SK-N-SH (cell line): ENCODE data around the gene EXOSC2. TPM values are rescaled to one million over a fixed set of nuclear protein-coding genes. Genes with fewer than 3 reads are reported as not detected.

Experiments
- CTCF ChIA-PET: fragments of 300-600, 350-600 bp; formaldehyde crosslinking; extraction: SDS; loops from one replicate; lab custom pipeline; 2021; lab: Yijun Ruan, JAX
- POLR2A ChIA-PET: fragments of 350-600 bp; sonication (Branson Sonifier 250); formaldehyde crosslinking; extraction: SDS; loops from one replicate; lab custom pipeline; 2020; ENCODE audit warnings: antibody characterized with exemption, inconsistent platforms; lab: Yijun Ruan, JAX
- DNase-seq: peaks from one replicate; pipeline ENCODE4 v3.0.0; 2012
- H2AFZ ChIP-seq: fragments of 200-600 bp; sonication (generic); 2 replicates; pipeline ENCODE4 v1.8.1; 2016; ENCODE audit warnings: antibody characterized with exemption, mild to moderate bottlenecking, low read depth
- H3F3A ChIP-seq: fragments of 200-600 bp; sonication (generic); replicated peaks from 2 replicates; pipeline ENCODE3; 2016; ENCODE audit warnings: antibody characterized with exemption, mild to moderate bottlenecking; ENCODE audit not compliant: insufficient read depth
- H3K27ac ChIP-seq, 2 experiments: fragments of 200-500 bp in 1 of 2; fragments of 200-600 bp in 1 of 2; sonication (Bioruptor generic) in 1 of 2; sonication (generic), shearing (Covaris generic) in 1 of 2; 2 replicates each; pipeline versions ENCODE4 v1.5.1 to v1.6.1; 2014 to 2016; ENCODE audit warnings: low read depth in 2 of 2, inconsistent platforms in 1 of 2, low read length in 1 of 2, mild to moderate bottlenecking in 1 of 2, mixed read lengths in 1 of 2
- H3K27me3 ChIP-seq: fragments of 200-600 bp; sonication (generic), shearing (Covaris generic); 2 replicates; pipeline ENCODE4 v1.6.1; 2016; ENCODE audit warnings: mixed run types; ENCODE audit not compliant: insufficient read depth
- H3K36me3 ChIP-seq, 2 experiments: fragments of 200-500 bp in 1 of 2; fragments of 200-600 bp in 1 of 2; sonication (Bioruptor generic) in 1 of 2; sonication (generic) in 1 of 2; replicated peaks in 1 of 2; 2 replicates each; pipeline versions ENCODE3 to v1.5.1; 2014 to 2016; ENCODE audit warnings: low read length in 1 of 2, mild to moderate bottlenecking in 1 of 2; ENCODE audit not compliant: insufficient read depth in 2 of 2, control insufficient read depth in 1 of 2
- H3K4me1 ChIP-seq, 2 experiments: fragments of 200-500 bp in 1 of 2; fragments of 200-600 bp in 1 of 2; sonication (Bioruptor generic) in 1 of 2; sonication (generic), shearing (Covaris generic) in 1 of 2; 2 replicates each; pipeline versions ENCODE4 v1.5.1 to v1.6.1; 2014 to 2016; ENCODE audit warnings: low read depth in 1 of 2, low read length in 1 of 2, mixed run types in 1 of 2; ENCODE audit not compliant: insufficient read depth in 2 of 2, control insufficient read depth in 1 of 2
- H3K4me2 ChIP-seq: fragments of 200-600 bp; sonication (generic), shearing (Covaris generic); 2 replicates; pipeline ENCODE4 v1.6.1; 2017; ENCODE audit warnings: mixed run types
- H3K4me3 ChIP-seq, 2 experiments: fragments of 200-500 bp in 1 of 2; fragments of 200-600 bp in 1 of 2; sonication (Bioruptor generic) in 1 of 2; sonication (generic), shearing (Covaris generic) in 1 of 2; 2 replicates each; pipeline versions ENCODE4 v1.5.1 to v1.8.1; 2014 to 2016; ENCODE audit warnings: low read depth in 2 of 2, inconsistent platforms in 1 of 2, low read length in 1 of 2, mild to moderate bottlenecking in 1 of 2, mixed read lengths in 1 of 2, moderate library complexity in 1 of 2
- H3K79me2 ChIP-seq: fragments of 200-600 bp; sonication (generic); 2 replicates; pipeline ENCODE4 v1.8.1; 2017; ENCODE audit warnings: mild to moderate bottlenecking; ENCODE audit not compliant: insufficient read depth
- H3K9ac ChIP-seq: fragments of 200-600 bp; sonication (generic); 2 replicates; pipeline ENCODE4 v1.6.1; 2017; ENCODE audit warnings: mixed run types
- H3K9me2 ChIP-seq: fragments of 200-600 bp; sonication (generic); 2 replicates; pipeline ENCODE4 v1.6.1; 2017; ENCODE audit warnings: mixed run types
- H3K9me3 ChIP-seq: fragments of 200-600 bp; sonication (generic); 2 replicates; pipeline ENCODE4 v1.6.1; 2017; ENCODE audit warnings: mixed run types, mild to moderate bottlenecking, moderate library complexity
- H4K20me1 ChIP-seq: fragments of 200-600 bp; sonication (generic); 2 replicates; pipeline ENCODE4 v1.6.1; 2017; ENCODE audit warnings: mild to moderate bottlenecking, mixed run types; ENCODE audit not compliant: insufficient read depth
- EP300 ChIP-seq, 2 experiments: IDR thresholded peaks; 2 replicates each; pipeline versions ENCODE4 v1.4.0 to v1.6.1; 2012; ENCODE audit warnings: borderline replicate concordance in 1 of 2, low read depth in 1 of 2, low read length in 1 of 2
- EZH2phosphoT487 ChIP-seq: fragments of 200-600 bp; sonication (generic); IDR thresholded peaks from 2 replicates; pipeline ENCODE4 v1.6.1; 2017; ENCODE audit warnings: low read depth, mixed run types, mild to moderate bottlenecking, antibody characterized with exemption, moderate library complexity, borderline replicate concordance
- FOSL2 ChIP-seq: IDR thresholded peaks from 2 replicates; pipeline ENCODE4 v1.4.0; 2012; ENCODE audit warnings: low read depth, mild to moderate bottlenecking, moderate library complexity, borderline replicate concordance
- FOXM1 ChIP-seq: IDR thresholded peaks from 2 replicates; pipeline ENCODE4 v1.4.0; 2012; ENCODE audit warnings: low read depth, mild to moderate bottlenecking
- GATA2 ChIP-seq: sonication (generic); formaldehyde crosslinking; IDR thresholded peaks from 2 replicates; pipeline ENCODE4 v1.5.0; 2020; ENCODE audit warnings: mild to moderate bottlenecking, missing genetic modification reagents
- JUND ChIP-seq: IDR thresholded peaks from 2 replicates; pipeline ENCODE4 v1.4.0; 2012
- MEF2A ChIP-seq: IDR thresholded peaks from 2 replicates; pipeline ENCODE4 v1.4.0; 2012; ENCODE audit warnings: low read depth, borderline replicate concordance
- MXI1 ChIP-seq: IDR thresholded peaks from 2 replicates; pipeline ENCODE4 v1.6.1; 2012; ENCODE audit warnings: mild to moderate bottlenecking, low read depth, low read length, improper control_type of control experiment
- NFIC ChIP-seq: IDR thresholded peaks from 2 replicates; pipeline ENCODE4 v1.4.0; 2012; ENCODE audit warnings: borderline replicate concordance
- NRF1 ChIP-seq: IDR thresholded peaks from 2 replicates; pipeline ENCODE4 v1.6.1; 2012; ENCODE audit warnings: low read depth, mild to moderate bottlenecking, low read length
- POLR2AphosphoS5 ChIP-seq: IDR thresholded peaks from 2 replicates; pipeline ENCODE4 v1.6.1; 2012; ENCODE audit warnings: low read depth, low read length
- RAD21 ChIP-seq: IDR thresholded peaks from 2 replicates; pipeline ENCODE4 v1.6.1; 2012; ENCODE audit warnings: mild to moderate bottlenecking, low read length
- RXRA ChIP-seq: IDR thresholded peaks from 2 replicates; pipeline ENCODE4 v1.4.0; 2012; ENCODE audit warnings: low read depth, mild to moderate bottlenecking, borderline replicate concordance
- TEAD4 ChIP-seq: IDR thresholded peaks from 2 replicates; pipeline ENCODE4 v1.4.0; 2012; ENCODE audit warnings: mild to moderate bottlenecking, borderline replicate concordance; ENCODE audit not compliant: insufficient read depth
- WGBS: methylation state at CpG from one replicate; pipeline ENCODE4 v1.1.6; 2017; ENCODE audit warnings: low lambda C conversion rate; 5-methylcytosine and 5-hydroxymethylcytosine counted together
- polyA plus RNA-seq, 3 experiments: library from polyadenylated mRNA; depleted of rRNA; stranded (reverse); fragments of >200 nt; gene quantifications; 2 replicates each; pipeline ENCODE4 v1.2.3, GENCODE V29; 2012
- TF ChIP-seq, protein P1 (sequence below): IDR thresholded peaks from 2 replicates; pipeline ENCODE4 v1.6.1; 2012; ENCODE audit warnings: mild to moderate bottlenecking, low read depth, low read length, moderate library complexity
- TF ChIP-seq, protein P2 (sequence below): IDR thresholded peaks from 2 replicates; pipeline ENCODE4 v1.4.0; 2012; ENCODE audit warnings: low read depth, borderline replicate concordance
- TF ChIP-seq, protein P3 (sequence below): fragments of 150-350 bp; IDR thresholded peaks from 2 replicates; pipeline ENCODE4 v1.6.1; 2017; ENCODE audit warnings: antibody characterized with exemption, low read length, low read depth, borderline replicate concordance
- TF ChIP-seq, protein P4 (sequence below): IDR thresholded peaks from 2 replicates; pipeline ENCODE4; 2012

EXOSC2 gene
- polyA plus RNA-seq, 1 of the 3 experiments (the other 2 are of a cell fraction), result 28.7 TPM

DNA sequence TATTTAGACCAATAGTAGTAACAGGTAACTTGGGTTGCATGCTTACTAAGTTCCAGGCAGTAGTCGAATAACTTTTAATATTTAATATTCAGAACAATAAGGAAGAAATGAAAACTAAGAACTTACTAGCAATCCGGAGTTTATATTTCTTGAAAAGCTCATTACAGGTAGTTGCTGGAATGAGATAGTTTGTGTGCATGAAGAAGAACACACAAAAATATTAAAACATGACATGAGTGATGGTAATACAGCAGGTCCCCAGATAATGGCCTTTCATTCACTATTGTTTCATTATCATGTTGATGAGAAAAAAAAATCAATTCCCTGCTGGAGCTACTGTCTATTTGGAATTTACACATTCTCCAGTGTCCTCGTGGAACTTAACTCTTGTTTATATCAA lies 44.7 kb downstream of the EXOSC2 start:
- Histone ChIP-seq H3K4me1 (no peaks in the 10 kb centered on the region), H3K4me3 (no peak overlapping the region), H3K27ac (no peak overlapping the region), H3K9ac (no peak overlapping the region), H3K27me3 (no peaks in the 10 kb centered on the region), H4K20me1 (no peaks in the 10 kb centered on the region), H3K9me2 (no peaks in the 10 kb centered on the region), H3K36me3 (no peaks in the 10 kb centered on the region), H3F3A (peaks cover 4% of the 10 kb centered on the region), H3K4me2 (no peak overlapping the region), H2AFZ (no peak overlapping the region), H3K79me2 (peaks cover 73% of the 10 kb centered on the region), H3K9me3 (no peaks in the 10 kb centered on the region)
- WGBS, result 92% methylated on average over 3 of the region's 3 CpGs
- CTCF ChIA-PET, result interaction anchor here (1.1 to 1.6 kb wide), 2 partner anchors 31 to 37 kb away, joined by 4 to 5 read pairs; no protein-coding TSS in a partner anchor
- POLR2A ChIA-PET, result no interaction called here
- TF ChIP-seq RXRA (no peak), RAD21 (no peak), NRF1 (no peak), MEF2A (no peak), GATA2 (CRISPR knock-in tag) (no peak)
- TF ChIP-seq, protein P1, sequence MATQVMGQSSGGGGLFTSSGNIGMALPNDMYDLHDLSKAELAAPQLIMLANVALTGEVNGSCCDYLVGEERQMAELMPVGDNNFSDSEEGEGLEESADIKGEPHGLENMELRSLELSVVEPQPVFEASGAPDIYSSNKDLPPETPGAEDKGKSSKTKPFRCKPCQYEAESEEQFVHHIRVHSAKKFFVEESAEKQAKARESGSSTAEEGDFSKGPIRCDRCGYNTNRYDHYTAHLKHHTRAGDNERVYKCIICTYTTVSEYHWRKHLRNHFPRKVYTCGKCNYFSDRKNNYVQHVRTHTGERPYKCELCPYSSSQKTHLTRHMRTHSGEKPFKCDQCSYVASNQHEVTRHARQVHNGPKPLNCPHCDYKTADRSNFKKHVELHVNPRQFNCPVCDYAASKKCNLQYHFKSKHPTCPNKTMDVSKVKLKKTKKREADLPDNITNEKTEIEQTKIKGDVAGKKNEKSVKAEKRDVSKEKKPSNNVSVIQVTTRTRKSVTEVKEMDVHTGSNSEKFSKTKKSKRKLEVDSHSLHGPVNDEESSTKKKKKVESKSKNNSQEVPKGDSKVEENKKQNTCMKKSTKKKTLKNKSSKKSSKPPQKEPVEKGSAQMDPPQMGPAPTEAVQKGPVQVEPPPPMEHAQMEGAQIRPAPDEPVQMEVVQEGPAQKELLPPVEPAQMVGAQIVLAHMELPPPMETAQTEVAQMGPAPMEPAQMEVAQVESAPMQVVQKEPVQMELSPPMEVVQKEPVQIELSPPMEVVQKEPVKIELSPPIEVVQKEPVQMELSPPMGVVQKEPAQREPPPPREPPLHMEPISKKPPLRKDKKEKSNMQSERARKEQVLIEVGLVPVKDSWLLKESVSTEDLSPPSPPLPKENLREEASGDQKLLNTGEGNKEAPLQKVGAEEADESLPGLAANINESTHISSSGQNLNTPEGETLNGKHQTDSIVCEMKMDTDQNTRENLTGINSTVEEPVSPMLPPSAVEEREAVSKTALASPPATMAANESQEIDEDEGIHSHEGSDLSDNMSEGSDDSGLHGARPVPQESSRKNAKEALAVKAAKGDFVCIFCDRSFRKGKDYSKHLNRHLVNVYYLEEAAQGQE, result no peak
- TF ChIP-seq, protein P2, sequence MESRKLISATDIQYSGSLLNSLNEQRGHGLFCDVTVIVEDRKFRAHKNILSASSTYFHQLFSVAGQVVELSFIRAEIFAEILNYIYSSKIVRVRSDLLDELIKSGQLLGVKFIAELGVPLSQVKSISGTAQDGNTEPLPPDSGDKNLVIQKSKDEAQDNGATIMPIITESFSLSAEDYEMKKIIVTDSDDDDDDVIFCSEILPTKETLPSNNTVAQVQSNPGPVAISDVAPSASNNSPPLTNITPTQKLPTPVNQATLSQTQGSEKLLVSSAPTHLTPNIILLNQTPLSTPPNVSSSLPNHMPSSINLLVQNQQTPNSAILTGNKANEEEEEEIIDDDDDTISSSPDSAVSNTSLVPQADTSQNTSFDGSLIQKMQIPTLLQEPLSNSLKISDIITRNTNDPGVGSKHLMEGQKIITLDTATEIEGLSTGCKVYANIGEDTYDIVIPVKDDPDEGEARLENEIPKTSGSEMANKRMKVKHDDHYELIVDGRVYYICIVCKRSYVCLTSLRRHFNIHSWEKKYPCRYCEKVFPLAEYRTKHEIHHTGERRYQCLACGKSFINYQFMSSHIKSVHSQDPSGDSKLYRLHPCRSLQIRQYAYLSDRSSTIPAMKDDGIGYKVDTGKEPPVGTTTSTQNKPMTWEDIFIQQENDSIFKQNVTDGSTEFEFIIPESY, result no peak
- DNase-seq, result no peak

DNA sequence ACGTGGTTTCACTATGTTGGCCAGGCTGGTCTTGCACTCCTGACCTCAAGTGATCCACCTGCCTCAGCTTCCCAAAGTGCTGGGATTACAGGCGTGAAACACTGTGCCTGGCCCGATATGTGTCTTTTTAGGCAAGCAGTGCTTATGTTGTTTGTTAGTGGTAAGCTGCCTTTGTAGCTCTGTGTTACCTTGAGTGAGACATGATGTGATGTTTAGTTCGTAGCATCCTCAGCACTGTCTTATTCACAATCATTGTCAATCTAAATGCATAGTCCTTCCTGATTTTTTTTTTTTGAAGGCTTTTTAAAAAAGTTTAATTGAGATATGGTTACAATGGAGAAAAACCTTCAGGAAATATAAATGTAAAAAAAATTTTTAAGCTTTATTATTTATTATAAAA lies 45.5 kb downstream of the EXOSC2 start:
- Histone ChIP-seq H2AFZ (no peak overlapping the region), H4K20me1 (no peaks in the 10 kb centered on the region), H3F3A (peaks cover 4% of the 10 kb centered on the region), H3K9ac (no peak overlapping the region), H3K27ac (no peak overlapping the region), H3K79me2 (peaks cover 73% of the 10 kb centered on the region), H3K4me1 (no peaks in the 10 kb centered on the region), H3K9me3 (no peaks in the 10 kb centered on the region), H3K36me3 (no peaks in the 10 kb centered on the region), H3K27me3 (no peaks in the 10 kb centered on the region), H3K4me2 (no peak overlapping the region), H3K4me3 (no peak overlapping the region), H3K9me2 (no peaks in the 10 kb centered on the region)
- no peak for DNase-seq
- CTCF ChIA-PET, result interaction anchor here (0.6 to 1.6 kb wide), 2 partner anchors 32 to 500 kb away, joined by 3 to 4 read pairs; no protein-coding TSS in a partner anchor
- 91% methylated on average over 4 of the region's 4 CpGs for WGBS
- POLR2A ChIA-PET, result no interaction called here
- TF ChIP-seq MXI1 (no peak), NFIC (no peak), NRF1 (no peak), EZH2phosphoT487 (no peak), FOXM1 (no peak), TEAD4 (no peak), FOSL2 (no peak), GATA2 (CRISPR knock-in tag) (no peak), POLR2AphosphoS5 (no peak), EP300 (IDR thresholded peaks at IDR 0.05; ENCODE audit: borderline replicate concordance in 1 of 2, low read depth in 1 of 2, low read length in 1 of 2) (no peak), JUND (no peak)
- TF ChIP-seq, protein P3, sequence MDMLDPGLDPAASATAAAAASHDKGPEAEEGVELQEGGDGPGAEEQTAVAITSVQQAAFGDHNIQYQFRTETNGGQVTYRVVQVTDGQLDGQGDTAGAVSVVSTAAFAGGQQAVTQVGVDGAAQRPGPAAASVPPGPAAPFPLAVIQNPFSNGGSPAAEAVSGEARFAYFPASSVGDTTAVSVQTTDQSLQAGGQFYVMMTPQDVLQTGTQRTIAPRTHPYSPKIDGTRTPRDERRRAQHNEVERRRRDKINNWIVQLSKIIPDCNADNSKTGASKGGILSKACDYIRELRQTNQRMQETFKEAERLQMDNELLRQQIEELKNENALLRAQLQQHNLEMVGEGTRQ, result no peak
- TF ChIP-seq, protein P2, result no peak
- TF ChIP-seq, protein P4, sequence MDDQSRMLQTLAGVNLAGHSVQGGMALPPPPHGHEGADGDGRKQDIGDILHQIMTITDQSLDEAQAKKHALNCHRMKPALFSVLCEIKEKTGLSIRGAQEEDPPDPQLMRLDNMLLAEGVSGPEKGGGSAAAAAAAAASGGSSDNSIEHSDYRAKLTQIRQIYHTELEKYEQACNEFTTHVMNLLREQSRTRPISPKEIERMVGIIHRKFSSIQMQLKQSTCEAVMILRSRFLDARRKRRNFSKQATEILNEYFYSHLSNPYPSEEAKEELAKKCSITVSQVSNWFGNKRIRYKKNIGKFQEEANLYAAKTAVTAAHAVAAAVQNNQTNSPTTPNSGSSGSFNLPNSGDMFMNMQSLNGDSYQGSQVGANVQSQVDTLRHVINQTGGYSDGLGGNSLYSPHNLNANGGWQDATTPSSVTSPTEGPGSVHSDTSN, result no peak
